Stomach (tissue), 4 donors: ENCODE data around the gene PAAF1.

Experiments
- CTCF ChIP-seq, 7 experiments: fragments of 450-650 bp in 4 of 7; fragments of 200-600 bp in 3 of 7; sonication (generic) in 3 of 7; IDR thresholded peaks; one replicate each; pipeline ENCODE4 v1.5.1; 2016 to 2019; ENCODE audit warnings: antibody characterized with exemption in 7 of 7, control low read depth in 2 of 7, mild to moderate bottlenecking in 1 of 7
- EP300 ChIP-seq: sonication (generic); formaldehyde crosslinking; IDR thresholded peaks from one replicate; pipeline ENCODE4 v1.6.1; 2017; ENCODE audit warnings: antibody characterized with exemption
- POLR2A ChIP-seq, 4 donors: fragments of 450-650 bp; IDR thresholded peaks; one replicate each; pipeline ENCODE4 v1.6.1; 2016; ENCODE audit warnings: antibody characterized with exemption in 4 of 4, control low read depth in 2 of 4, mild to moderate bottlenecking in 1 of 4, moderate library complexity in 1 of 4
- POLR2AphosphoS5 ChIP-seq, 3 donors: sonication (generic); formaldehyde crosslinking; IDR thresholded peaks; one replicate each; pipeline ENCODE4 v1.6.1; 2016; ENCODE audit warnings: antibody characterized with exemption in 3 of 3

- TF ChIP-seq EP300 (no peak), CTCF (IDR thresholded peaks at IDR 0.05) (no peak), POLR2A (IDR thresholded peaks at IDR 0.05) (no peak), POLR2AphosphoS5 (IDR thresholded peaks at IDR 0.05) (no peak)
These were observed 37.7 kb upstream of the PAAF1 start for GRCh38 chr11:73839123-73839457.
